Measurements from ENCODE around the gene S100PBP.

DNA sequence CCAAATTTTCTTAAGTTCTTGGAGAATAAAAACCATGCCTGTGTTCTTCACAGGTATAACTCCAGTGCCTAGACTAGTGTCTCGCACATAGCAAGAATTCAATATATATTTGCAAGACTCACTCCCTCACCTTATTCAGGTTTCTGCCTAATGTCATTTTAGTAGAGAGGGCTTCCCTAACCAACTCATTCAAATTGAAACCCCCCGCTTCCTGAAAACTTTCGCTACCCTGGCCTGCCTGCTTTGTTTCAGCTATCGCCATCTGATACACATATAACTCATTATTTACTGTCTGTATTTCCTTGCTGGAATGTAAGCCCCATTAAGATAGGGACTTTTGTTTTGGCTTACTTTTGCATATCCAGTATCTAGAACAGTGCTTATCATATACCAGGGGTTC is 8.9 kb upstream of the S100PBP start:
- TF ChIP-seq CTCF (IDR thresholded peaks at IDR 0.05) (no peak), POLR2A (IDR thresholded peaks at IDR 0.05) (no peak), POLR2AphosphoS5 (IDR thresholded peaks at IDR 0.05) (no peak), EP300 (IDR thresholded peaks at IDR 0.05) (no peak)
